Measurements from ENCODE around the gene PLVAP. TPM values are rescaled to one million over a fixed set of nuclear protein-coding genes. Genes with fewer than 3 reads are reported as not detected.
A peak's percentile ranks its signal among the peaks of the same experiment; 100 is the strongest.

The PLVAP gene
- total and polyA plus RNA-seq, 12 donors = 27.9 to 381 (median 84.0) TPM

DNA sequence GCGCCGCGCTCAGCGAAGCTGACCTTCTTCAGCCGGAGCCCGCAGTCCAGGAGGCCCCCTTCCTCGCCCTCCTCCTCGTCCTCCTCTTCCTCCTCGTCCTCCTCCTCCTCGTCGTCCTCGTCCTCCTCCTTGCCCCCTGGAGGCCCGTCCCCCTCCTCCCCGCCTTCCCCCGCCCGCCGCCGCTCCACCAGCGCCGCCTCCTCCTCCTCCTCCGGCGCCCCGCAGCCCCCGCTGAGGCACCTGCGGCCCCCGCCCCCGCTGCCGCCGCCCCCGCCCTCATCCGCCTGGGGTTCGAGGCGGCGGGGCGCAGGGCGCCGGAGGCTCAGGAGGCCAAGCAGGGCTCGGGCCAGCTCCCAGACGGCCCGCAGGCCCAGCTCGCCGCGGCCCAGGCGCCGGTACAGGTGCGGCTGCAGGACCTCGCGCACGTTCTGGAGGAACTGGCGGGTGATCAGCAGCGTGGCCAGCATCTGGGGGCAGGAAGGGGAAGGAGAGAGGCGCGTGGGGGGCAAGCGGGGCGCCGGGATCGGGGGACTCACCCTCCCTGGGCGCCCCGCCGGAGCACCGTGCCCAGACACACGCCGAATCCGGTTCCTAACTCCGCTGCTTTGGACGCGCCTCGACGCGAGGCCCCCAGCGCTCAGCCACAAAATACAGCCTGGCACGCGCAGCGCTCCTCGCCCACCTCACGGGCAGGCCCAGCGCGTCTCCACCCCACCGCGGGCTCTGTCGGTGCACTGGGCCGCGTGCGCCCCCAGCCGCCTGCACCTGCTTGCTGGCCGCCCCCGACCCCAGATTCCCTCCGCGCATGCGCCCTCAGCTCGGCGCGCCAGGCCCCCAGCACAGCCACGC lies 48.4 kb downstream of the PLVAP start:
- H3K27ac ChIP-seq = peak overlapping the region; percentile 30 to 79 (median 56)
- DNase-seq = no peak
- no peaks in the 10 kb centered on the region for H3K36me3 ChIP-seq (replicated peaks in 1 of 2)
- H3K27me3 ChIP-seq = no peaks in the 10 kb centered on the region
- intact Hi-C loops (cut with DNase I) = no loop called here
- WGBS, 4 donors = 28 to 50% (median 39%) methylated on average over 30 to 93 of the region's 94 CpGs
- TF ChIP-seq POLR2A (IDR thresholded peaks at IDR 0.05) = no peak
- TF ChIP-seq, protein P1, sequence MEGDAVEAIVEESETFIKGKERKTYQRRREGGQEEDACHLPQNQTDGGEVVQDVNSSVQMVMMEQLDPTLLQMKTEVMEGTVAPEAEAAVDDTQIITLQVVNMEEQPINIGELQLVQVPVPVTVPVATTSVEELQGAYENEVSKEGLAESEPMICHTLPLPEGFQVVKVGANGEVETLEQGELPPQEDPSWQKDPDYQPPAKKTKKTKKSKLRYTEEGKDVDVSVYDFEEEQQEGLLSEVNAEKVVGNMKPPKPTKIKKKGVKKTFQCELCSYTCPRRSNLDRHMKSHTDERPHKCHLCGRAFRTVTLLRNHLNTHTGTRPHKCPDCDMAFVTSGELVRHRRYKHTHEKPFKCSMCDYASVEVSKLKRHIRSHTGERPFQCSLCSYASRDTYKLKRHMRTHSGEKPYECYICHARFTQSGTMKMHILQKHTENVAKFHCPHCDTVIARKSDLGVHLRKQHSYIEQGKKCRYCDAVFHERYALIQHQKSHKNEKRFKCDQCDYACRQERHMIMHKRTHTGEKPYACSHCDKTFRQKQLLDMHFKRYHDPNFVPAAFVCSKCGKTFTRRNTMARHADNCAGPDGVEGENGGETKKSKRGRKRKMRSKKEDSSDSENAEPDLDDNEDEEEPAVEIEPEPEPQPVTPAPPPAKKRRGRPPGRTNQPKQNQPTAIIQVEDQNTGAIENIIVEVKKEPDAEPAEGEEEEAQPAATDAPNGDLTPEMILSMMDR (IDR thresholded peaks at IDR 0.05) = no peak
- H3K4me1 ChIP-seq (replicated peaks in 1 of 2) = peaks cover 4 to 25% of the 10 kb centered on the region in 2 donors
- peak overlapping the region in 1 of 4 donors; percentile 38 for H3K4me3 ChIP-seq
- no peaks in the 10 kb centered on the region for H3K9me3 ChIP-seq (replicated peaks in 1 of 3)

DNA sequence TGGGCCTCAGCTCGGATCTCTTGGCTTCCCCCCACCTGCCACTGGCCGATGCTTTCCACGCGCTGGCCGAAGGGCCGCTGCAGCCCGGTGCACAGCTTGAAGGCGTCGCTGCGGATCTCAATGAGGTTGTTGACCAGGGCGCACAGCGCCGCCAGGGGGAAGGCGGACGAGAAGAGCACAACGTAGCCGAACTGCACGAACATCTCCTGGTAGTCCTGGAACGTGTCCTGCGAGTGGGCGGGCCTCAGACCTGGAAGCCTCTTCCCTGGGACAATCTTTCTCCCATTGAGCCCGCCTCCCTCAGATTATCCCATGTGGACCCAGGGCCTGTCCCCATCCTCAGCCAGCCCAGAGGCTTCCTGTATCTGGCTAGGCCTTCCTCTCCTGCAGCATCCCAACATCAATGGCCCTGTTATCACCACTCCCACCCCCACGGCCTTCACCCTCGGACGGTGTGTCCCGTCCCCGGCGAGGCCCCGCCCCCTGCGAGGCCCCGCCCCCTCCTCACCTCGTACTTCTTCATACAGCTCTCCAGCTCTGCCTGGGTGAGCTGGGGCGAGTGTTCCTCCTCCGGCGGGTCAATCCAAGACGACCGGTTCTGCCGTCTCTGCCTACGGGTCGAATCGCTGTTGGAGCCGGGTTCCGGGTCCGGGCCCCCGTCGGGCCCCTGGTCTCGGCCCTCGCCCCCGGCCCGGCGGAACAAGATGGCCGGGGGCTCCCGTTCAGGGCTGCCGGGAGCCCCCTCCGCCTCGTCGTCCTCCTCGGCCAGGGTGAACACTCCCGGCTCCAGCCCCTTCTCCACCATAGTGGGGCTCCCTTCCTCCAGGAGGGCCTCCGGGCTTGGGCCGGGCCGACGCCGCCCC lies 49.3 kb downstream of the PLVAP start:
- H3K27me3 ChIP-seq = no peaks in the 10 kb centered on the region
- no peaks in the 10 kb centered on the region for H3K36me3 ChIP-seq (replicated peaks in 1 of 2)
- no peaks in the 10 kb centered on the region for H3K9me3 ChIP-seq (replicated peaks in 1 of 3)
- H3K4me3 ChIP-seq = peak overlapping the region in 1 of 4 donors; percentile 38
- peak; percentile 84 to 94 (median 92) for DNase-seq
- no peak for TF ChIP-seq POLR2A (IDR thresholded peaks at IDR 0.05)
- TF ChIP-seq, protein P1 (IDR thresholded peaks at IDR 0.05) = peak; percentile 23 to 67 (median 58)
- intact Hi-C loops (cut with DNase I) = no loop called here
- peak overlapping the region; percentile 30 to 79 (median 56) for H3K27ac ChIP-seq
- H3K4me1 ChIP-seq (replicated peaks in 1 of 2) = peaks cover 4 to 22% of the 10 kb centered on the region in 2 donors
- 17 to 48% (median 24%) methylated on average over 26 to 64 of the region's 64 CpGs for WGBS, 4 donors

DNA sequence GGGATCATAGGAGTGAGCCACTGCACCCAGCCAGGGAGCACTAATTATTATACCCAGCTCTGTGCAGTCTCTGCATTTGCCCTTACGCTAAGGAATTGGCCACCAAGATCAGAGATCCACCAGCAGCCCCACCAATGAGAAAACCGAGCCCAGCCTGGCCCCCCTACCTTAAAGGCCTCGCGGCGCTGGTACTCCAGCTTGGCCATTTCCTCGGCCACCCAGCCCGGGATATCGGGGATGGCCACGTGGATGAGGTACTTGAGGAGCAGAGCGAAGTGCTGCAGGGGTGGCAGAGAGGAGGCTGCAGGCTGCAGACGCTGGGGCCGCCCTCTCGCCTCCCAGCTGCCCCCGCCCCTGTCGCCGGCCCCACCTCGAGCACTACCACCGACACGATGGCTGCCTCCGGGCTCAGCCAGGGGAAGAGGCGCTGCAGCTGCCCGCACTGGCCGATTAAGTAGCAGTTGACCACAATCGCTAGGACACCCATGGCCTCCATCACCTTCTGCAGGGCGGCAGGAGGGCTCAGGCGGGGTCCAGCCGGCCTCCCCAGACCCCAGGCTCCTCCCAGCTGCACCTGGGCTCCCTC lies 50.0 kb downstream of the PLVAP start:
- DNase-seq = no peak
- Histone ChIP-seq H3K36me3 (replicated peaks in 1 of 2) (no peaks in the 10 kb centered on the region), H3K9me3 (replicated peaks in 1 of 3) (no peaks in the 10 kb centered on the region), H3K4me3 (no peak overlapping the region), H3K4me1 (replicated peaks in 1 of 2) (peaks cover 4 to 29% of the 10 kb centered on the region in 2 donors), H3K27me3 (no peaks in the 10 kb centered on the region), H3K27ac (peak overlapping the region in 2 of 5 donors; percentile 78 to 79)
- TF ChIP-seq, protein P1 (IDR thresholded peaks at IDR 0.05) = no peak
- TF ChIP-seq POLR2A (IDR thresholded peaks at IDR 0.05) = no peak
- WGBS, 4 donors = 82 to 85% (median 83%) methylated on average over 17 to 27 of the region's 27 CpGs
- intact Hi-C loops (cut with DNase I) = no loop called here

DNA sequence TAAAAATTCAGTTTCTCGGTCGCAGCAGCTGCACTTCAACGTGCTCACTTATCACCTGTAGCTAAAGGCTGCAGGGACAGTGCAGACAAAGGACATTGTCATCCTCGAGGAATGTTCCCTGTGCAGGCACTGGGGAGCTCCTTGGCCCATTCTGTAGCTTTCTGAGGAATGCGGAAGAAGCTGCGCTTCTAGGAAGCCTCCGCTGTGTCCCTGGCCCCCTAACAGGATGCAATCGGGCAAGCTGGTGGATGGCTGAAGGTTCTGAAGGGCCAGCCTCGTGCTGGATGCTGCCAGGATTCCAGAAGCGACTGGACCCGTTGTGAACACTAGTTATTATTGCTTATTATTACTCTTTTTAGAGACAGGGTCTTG lies 50.6 kb downstream of the PLVAP start:
- DNase-seq = no peak
- no peaks in the 10 kb centered on the region for H3K27me3 ChIP-seq
- H3K4me3 ChIP-seq = no peak overlapping the region
- peaks cover 4 to 30% of the 10 kb centered on the region in 2 donors for H3K4me1 ChIP-seq (replicated peaks in 1 of 2)
- no peak for TF ChIP-seq POLR2A (IDR thresholded peaks at IDR 0.05)
- TF ChIP-seq, protein P1 (IDR thresholded peaks at IDR 0.05) = no peak
- no peaks in the 10 kb centered on the region for H3K9me3 ChIP-seq (replicated peaks in 1 of 3)
- WGBS, 4 donors = 76 to 87% (median 82%) methylated on average over 11 of the region's 11 CpGs
- no peaks in the 10 kb centered on the region for H3K36me3 ChIP-seq (replicated peaks in 1 of 2)
- H3K27ac ChIP-seq = peak overlapping the region in 1 of 5 donors; percentile 8
- intact Hi-C loops (cut with DNase I) = no loop called here

All from adrenal gland (tissue), 12 donors.